HS-5 (cell line): ENCODE measurements around the gene MRGPRX4.
"Not testable (repeated sequence)": the region's sequence is repeated elsewhere in the genome, so short reads cannot be mapped to it uniquely, and the experiment has no call there.

Experiments
- DNase-seq: peaks from one replicate; pipeline ENCODE4 v3.0.0-alpha.2; 2012; ENCODE audit warnings: low read depth

Gene MRGPRX4

DNA sequence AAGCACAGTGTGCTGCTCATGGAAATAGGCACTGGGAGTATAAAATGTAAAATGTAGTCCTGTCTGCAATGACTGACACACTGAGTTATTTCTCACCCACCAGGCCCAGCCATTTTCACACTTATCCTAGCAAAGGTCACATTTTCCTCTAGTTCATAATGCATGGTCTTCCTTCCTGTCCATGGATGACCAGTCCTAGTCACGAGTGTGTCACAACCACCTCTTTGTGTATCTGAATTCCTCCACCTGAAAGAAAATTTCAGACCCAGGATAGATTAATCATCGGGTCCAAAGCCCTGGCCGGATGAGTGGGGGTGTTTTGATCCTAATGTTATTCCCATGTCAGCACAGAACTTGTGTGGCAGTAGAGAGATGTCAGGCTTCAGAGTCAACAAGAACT lies at the start of gene MRGPRX4:
TSS of gene MRGPRX4 (plus strand) at position 172 of the 400 bp plus-strand sequence. CDS start 420 bp downstream, outside the sequence.
- peak; percentile 3 for DNase-seq

DNA sequence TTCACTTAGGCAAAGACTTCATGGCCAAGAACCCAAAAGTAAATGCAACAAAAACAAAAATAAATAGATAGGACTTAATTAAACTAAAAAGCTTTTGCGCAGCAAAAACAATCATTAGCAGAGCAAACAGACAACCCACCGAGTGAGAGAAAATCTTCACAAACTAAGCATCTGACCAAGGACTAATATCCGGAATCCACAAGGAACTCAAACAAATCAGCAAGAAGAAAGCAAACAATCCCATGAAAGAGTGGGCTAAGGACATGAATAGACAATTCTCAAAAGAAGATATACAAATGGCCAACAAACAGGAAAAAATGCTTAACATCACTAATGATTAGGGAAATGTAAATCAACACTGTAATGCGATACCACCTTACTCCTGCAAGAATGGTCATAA lies 41.5 kb upstream of the MRGPRX4 start:
- not testable (repeated sequence) for DNase-seq

DNA sequence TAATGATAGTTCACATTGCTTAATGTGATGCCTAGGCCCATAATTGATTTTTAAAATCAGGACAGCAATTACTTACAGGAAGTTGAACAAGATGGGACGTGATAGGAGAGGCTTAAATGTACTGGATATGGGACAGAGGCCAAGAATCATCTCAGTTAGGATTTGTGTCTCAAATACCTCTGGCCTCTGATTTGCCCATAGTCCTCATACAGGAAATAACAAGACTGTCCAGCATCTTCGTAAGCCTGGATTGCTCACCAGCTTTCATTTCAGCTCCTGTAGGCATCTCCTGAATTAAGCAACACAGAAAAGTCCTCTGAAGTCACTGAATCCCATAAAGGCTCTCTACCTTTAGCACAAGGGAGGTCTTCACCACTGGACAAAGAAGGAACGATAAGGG lies 40.3 kb upstream of the MRGPRX4 start, which contains the start of gene MRGPRX3:
TSS of gene MRGPRX3 (plus strand) at position 231 of the 400 bp plus-strand sequence. CDS start 4,632 bp downstream, outside the sequence.
- DNase-seq: no peak

DNA sequence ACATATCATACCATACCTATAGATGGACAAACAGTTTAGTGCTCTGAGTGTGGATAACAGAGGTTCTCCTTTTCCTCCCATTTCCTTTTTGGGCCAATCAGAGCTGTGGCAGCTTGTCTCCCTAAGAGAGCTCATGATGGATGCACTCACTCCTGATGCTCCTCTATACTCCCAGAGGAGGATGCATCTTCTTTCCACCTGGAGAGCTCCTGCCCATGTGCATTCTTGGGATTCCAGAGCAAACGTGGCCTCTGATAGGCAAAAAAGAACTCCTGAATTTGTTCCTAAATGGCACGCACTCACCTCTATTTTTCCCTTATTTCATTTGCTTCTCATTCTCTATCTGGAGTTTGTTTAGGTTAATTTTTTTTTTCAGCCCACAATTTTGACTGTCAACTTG lies 37.3 kb upstream of the MRGPRX4 start:
- DNase-seq: no peak

DNA sequence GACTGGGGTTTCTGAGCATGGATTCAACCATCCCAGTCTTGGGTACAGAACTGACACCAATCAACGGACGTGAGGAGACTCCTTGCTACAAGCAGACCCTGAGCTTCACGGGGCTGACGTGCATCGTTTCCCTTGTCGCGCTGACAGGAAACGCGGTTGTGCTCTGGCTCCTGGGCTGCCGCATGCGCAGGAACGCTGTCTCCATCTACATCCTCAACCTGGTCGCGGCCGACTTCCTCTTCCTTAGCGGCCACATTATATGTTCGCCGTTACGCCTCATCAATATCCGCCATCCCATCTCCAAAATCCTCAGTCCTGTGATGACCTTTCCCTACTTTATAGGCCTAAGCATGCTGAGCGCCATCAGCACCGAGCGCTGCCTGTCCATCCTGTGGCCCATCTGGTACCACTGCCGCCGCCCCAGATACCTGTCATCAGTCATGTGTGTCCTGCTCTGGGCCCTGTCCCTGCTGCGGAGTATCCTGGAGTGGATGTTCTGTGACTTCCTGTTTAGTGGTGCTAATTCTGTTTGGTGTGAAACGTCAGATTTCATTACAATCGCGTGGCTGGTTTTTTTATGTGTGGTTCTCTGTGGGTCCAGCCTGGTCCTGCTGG lies 35.3 kb upstream of the MRGPRX4 start:
- DNase-seq: no peak

DNA sequence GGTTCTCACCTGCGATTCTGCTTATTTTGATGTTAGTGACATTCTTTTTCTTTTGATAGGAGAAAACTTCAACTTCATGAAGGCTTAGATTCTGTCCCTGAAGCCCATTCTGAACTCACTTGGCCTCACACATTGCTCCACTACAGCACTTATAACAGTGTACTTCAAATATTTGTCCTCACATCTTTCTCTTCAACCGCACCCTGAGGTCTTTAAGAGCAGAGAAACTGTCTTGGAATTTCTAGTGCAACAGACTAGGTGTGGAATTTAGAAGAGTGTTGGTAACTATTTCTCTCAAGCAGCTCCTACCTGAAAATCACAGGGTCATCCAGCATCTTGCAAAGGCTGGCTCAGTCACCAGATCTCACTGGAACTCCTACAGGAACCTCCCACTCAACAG lies 32.5 kb upstream of the MRGPRX4 start:
- no peak for DNase-seq

DNA sequence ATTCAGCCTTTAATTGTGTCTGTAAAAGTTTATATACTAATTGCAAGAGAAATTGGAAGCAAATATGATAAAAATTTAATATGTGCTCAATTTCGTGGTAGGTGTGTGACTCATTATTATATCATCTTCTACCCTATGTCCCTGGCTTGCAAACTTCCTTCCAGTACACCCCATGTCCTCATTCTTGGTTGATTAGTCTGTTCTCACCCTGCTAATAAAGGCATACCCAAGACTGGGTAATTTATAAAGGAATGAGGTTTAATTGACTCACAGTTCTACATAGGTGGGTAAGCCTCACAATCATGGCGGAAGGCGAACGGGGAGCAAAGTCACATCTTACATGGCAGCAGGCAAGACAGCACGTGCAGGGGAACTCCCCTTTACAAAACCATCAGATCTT lies 28.4 kb upstream of the MRGPRX4 start:
- peak; percentile 51 for DNase-seq

DNA sequence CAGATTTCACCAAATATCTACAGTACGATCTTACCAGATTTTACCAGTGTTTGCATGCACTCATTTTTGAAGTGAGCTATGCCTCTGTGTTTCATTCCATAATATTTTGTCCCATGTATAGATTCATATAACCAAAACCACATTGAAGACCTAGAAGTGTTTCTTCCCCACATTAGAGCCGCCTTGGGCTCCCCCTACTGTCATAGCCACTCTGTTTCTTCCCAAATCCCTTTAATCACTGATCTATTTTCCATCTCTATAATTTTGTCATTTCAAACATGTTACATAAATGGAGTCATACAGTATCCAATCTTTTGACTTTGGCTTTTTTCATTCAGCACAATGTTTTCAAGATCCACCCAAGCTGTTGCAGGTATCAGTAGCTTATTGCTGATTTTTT lies 27.6 kb upstream of the MRGPRX4 start:
- no peak for DNase-seq

DNA sequence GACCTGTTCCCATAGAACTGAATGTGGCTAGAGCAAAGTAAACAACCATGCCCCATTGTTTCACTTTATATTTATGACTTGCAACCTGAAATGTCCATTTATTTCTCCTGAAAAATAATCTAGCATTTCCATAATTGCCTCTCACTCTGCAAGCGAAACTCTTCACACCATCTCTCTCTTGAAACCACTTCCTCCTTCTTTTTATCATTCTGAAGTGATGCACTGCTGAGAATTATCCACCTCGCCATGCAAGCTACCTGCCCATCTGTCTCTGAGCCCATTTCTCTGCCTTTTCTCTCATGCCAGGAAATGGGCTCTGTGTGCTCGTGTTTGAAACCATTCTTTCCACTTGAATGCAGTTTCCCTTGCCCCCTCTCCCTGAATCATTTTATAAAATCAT lies 26.8 kb upstream of the MRGPRX4 start:
- DNase-seq: no peak

DNA sequence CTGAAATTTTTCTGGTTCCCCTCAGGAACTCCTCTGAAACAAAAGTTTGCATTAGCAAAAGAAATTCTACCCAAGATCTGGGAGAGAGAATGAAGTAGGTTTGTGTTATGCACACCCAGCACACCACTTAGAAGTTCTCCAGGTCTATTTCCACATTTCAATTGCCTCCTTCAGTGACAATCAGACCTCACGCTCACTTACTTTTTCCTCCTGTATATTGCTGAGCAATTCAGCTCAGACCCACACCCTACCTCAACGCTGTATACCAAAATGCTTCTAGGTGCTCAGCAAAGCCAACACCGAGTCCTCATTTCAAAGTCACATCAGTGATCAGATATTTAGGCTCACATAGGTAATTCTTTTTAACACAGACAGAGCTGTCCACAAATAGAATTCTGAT lies 21.1 kb upstream of the MRGPRX4 start:
- no peak for DNase-seq

DNA sequence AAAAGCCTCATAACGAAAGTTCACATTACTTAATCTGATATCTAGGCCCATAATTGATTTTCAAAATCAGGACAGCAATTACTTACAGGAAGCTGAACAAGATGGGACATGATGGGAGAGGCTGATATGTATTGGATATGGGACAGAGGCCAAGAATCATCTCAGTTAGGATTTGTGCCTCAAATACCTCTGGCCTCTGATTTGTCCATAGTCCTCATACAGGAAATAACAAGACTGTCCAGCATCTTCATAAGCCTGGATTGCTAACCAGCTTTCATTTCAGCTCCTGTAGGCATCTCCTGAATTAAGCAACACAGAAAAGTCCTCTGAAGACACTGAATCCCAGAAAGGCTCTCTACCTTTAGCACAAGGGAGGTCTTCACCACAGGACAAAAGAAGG lies 4.3 kb upstream of the MRGPRX4 start:
- DNase-seq: no peak

DNA sequence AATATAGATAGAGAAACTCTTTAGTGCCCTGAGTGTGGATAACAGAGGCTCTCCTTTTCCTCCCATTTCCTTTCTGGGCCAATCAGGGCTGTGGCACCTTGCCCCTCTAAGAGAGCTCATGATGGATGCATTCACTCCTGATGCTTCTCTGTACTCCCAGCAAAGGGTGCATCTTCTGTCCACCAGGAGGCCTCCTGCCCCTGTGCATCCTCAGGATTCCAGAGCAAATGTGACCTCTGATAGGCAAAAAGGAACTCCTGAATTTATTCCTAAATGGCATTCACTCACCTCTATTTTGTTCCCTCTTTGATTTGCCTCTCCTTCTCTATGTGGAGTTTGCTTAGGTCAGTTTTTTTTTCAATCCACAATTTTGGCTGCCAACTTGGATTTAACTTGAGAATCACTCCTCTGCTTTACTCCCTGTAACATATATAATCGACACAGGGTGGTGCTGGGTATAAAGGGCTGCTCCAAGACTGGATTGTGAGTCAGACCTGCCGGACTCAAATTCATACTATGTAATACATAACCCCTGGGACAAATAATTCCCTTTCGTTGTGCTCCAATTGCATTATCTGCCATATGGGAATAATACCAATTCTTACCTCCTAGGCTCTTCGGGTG lies 1.1 kb upstream of the MRGPRX4 start:
- peak; percentile 20 for DNase-seq

DNA sequence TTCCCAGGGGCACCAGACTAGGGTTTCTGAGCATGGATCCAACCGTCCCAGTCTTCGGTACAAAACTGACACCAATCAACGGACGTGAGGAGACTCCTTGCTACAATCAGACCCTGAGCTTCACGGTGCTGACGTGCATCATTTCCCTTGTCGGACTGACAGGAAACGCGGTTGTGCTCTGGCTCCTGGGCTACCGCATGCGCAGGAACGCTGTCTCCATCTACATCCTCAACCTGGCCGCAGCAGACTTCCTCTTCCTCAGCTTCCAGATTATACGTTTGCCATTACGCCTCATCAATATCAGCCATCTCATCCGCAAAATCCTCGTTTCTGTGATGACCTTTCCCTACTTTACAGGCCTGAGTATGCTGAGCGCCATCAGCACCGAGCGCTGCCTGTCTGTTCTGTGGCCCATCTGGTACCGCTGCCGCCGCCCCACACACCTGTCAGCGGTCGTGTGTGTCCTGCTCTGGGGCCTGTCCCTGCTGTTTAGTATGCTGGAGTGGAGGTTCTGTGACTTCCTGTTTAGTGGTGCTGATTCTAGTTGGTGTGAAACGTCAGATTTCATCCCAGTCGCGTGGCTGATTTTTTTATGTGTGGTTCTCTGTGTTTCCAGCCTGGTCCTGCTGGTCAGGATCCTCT lies 709 bp downstream of the MRGPRX4 start:
- DNase-seq: no peak

DNA sequence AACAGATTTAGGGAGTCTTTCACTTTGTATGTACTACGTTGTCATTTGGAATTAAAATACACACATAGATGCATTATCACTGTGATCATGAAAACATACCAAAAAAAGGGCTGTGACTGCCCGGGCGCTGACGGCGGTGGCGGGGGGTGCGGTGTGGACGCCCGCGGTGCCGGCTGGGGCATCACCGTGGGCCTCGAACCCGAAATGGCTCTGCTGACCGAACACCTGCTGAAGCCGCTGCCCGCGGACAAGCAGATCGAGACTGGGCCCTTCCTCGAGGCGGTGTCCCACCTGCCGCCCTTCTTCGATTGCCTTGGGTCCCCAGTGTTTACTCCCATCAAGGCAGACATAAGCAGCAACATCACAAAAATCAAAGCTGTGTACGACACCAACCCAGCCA lies 16.2 kb downstream of the MRGPRX4 start:
- DNase-seq: no peak

DNA sequence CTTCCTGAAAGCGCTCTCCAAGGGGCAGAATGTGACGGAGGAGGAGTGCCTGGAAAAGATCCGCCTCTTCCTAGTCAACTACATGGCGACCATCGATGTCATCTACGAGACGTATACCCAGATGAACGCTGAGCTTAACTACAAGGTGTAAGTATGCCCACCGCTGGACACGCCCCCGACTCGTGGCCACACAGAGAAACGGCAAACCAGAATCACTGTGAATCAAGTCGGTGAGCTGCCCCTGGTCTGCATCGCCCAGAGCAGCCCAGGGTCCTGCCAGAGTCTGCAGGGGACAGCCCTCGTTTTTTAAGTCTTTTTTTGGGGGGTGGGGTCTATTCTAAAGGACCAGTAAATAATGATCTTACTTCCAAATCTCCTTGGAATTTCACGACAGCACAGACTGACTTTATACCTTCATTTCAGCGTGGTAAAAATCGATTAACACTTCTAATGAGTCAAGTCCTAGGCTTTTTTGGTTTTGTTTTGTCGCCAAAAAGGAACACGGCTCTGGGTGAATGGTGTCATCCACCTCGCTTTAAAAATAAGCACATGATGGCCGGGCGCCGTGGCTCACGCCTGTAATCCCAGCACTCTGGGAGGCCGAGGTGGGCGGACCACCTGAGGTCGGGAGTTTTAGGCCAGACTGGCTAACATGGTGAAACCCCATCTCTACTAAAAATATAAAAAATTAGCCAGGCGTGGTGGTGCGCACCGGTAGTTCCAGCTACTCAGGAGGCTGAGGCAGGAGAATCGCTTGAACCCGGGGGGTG lies 17.0 kb downstream of the MRGPRX4 start:
- DNase-seq: not testable (repeated sequence)

DNA sequence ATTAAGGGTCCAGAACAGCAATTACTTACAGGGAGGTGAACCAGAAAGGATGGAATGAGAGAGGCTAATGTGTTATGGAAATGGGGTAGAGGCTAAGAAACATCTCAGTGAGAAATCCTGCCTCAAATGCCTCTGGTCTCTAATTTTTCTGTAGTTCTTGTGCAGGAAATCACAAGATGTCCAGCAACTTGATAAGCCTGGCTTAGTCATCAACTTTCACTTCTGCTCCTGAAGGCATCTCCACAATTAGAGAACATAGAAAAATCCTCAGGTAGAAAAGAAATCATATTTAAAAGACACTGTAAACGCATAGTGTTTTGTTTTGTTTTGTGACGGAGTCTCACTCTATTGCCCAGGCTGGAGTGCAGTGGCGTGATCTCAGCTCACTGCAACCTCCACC lies 18.7 kb downstream of the MRGPRX4 start:
- no peak for DNase-seq

DNA sequence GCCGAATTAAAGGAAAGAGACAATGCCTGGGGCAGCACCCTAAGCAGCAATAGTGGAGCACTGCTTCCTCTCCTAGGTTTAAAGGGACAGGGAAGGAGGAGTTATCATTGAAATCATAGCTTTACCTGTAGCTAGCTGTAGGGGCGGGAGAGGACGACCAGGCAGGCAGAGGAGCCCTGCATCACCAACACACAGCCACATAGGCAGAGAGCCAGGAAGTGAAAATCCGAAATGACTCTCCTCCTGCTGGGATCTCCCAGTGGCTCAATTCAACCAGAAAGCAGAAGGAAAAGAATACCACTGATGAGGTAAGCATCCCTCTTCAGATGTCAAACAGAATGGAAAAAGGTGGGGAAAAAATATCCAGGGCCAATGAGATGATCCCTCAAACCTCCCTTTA lies 20.4 kb downstream of the MRGPRX4 start:
- DNase-seq: no peak

DNA sequence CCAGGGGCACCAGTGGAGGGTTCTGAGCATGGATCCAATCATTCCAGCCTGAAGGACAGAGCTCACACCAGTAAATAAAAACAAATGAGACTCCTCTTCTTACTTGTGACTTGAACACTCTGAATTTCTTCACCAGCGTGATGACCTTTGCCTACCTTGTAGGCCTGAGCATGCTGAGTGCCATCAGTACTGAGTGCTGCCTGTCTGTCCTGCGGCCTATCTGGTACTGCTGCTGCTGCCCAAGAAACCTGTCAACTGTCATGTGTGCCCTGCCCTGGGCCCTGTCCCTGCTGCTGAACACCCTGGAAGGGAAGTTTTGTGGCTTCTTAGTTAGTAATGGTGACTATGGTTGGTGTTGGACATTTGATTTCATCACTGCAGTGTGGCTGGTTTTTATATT lies 23.9 kb downstream of the MRGPRX4 start:
- no peak for DNase-seq

DNA sequence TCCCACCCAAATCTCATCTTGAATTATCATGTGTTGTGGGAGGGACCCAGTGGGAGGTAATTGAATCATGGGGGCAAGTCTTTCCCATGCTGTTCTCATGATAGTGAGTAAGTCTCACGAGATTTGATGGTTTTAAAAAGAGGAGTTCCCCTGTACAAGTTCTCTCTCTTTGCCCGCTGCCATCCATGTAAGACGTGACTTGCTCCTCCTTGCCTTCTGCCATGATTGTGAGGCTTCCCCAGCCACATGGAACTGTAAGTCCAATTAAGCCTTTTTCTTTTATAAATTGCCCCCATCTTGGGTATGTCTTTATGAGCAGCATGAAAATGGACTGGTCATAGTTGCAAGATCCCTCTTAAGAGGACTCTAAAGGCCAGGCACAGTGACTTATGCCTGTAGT lies 25.1 kb downstream of the MRGPRX4 start:
- not testable (repeated sequence) for DNase-seq

DNA sequence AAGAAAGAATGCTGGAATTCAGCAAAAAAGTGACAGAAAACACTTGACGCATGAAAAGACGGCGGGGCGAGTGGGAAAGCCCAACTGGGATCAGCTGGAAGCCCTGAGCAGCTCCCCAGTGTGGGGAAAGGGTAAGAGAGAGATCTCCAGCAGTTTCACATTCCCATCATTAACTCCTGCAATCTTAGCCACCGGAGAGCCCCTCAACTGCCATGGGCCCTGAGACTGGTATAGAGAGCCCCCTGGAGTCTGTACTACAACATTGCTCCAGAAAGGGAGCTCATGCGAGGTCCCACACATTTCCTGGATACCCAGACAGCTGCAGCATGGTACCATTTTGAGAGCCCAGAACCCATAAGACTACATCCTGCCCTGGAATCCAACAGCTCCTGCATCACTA lies 31.1 kb downstream of the MRGPRX4 start:
- DNase-seq: no peak

DNA sequence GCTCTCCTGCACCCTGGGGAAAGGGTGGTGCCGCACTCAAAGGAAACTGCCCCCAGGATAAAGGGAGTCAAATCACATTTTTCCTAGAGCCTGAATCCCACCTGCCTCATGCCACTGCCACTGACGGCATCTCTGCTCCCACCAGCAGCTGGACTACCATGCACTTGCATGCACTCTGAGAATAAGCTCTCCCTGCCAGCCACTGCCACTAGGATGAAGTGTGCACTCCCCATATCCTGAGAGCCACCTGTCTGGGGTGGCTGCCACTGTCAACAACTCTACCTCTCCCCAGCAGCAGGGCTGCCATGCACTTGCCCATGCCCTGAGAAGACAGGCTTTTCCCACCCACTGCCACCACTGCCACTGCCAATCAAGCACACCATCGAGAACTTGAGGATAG lies 31.6 kb downstream of the MRGPRX4 start:
- no peak for DNase-seq

DNA sequence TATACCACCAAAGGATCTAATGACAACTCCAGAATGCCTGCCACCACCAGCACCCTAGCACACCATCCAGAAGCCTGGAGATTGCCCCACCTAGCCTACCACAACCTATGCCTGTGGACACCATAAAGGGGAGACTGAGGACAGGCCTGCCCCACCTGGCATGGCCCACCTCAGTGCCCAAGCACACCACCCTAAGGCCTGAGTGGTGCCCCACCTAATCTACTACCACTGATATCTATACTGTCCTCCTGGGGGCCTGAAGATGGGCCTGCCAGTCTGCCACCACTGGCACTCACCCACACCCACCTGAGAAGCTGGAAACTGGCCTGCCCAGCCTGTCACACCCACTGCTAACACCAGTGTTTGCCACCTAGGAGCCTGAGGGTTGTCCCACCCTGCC lies 32.1 kb downstream of the MRGPRX4 start:
- DNase-seq: no peak

DNA sequence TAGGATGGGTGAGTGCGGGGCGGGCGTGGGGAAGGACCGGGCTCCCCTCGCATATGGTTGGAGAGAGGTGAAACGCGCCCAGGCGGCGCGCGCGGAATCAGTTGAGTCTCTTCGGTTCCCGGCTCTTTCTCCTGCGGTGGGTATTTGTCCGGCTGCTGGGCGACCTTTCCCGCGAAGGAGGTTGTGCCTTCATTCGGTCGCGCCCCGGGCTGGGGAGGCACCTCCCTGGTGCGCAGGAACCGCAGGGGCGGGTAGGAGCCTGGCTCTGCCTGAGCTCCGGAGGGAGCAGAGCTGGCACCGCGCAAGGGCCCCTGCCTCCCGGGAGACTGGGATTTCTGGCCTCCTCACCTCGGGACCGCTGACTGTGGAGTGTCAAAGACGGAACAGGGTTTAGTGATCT lies 36.4 kb downstream of the MRGPRX4 start:
- no peak for DNase-seq
